Transverse colon (tissue), 4 donors: ENCODE results near the gene R3HDM4. TPM values are rescaled to one million over a fixed set of nuclear protein-coding genes. Genes with fewer than 3 reads are reported as not detected.

Source experiments
- DNase-seq: peaks from one replicate; pipeline ENCODE4 v3.0.0-alpha.2; 2019
- H3K27ac ChIP-seq, 4 donors: fragments of 200-600 bp; sonication (generic); 2 replicates each; pipeline ENCODE4 v1.5.1; 2016 to 2018; ENCODE audit warnings: inconsistent platforms in 4 of 4
- H3K27me3 ChIP-seq: fragments of 200-600 bp; sonication (generic); 2 replicates; pipeline ENCODE4 v1.5.1; 2017; ENCODE audit warnings: inconsistent platforms
- H3K36me3 ChIP-seq, 4 donors: fragments of 200-600 bp; sonication (generic); 2 replicates each; pipeline ENCODE4 v1.5.1; 2017 to 2019; ENCODE audit warnings: inconsistent platforms in 4 of 4
- H3K4me1 ChIP-seq, 4 donors: fragments of 200-600 bp; sonication (generic); 2 replicates each; pipeline ENCODE4 v1.5.1; 2017 to 2020; ENCODE audit warnings: inconsistent platforms in 4 of 4
- H3K4me3 ChIP-seq, 4 donors: fragments of 200-600 bp; sonication (generic); 1 replicate in 1 of 4; 2 replicates in 3 of 4; pipeline versions ENCODE4 v1.5.1 to v1.6.1; 2017 to 2019; ENCODE audit warnings: inconsistent platforms in 4 of 4
- H3K9me3 ChIP-seq, 2 donors: fragments of 200-600 bp; sonication (generic); 2 replicates each; pipeline ENCODE4 v1.5.1; 2017 to 2019; ENCODE audit warnings: inconsistent platforms in 2 of 2
- EP300 ChIP-seq: sonication (generic); formaldehyde crosslinking; IDR thresholded peaks from one replicate; pipeline ENCODE4 v1.6.1; 2017; ENCODE audit warnings: antibody characterized with exemption, low read depth
- POLR2A ChIP-seq: fragments of 450-650 bp; IDR thresholded peaks from one replicate; pipeline ENCODE4 v1.6.1; 2016; ENCODE audit warnings: antibody characterized with exemption, mild to moderate bottlenecking, moderate library complexity
- POLR2AphosphoS5 ChIP-seq, 3 donors: sonication (generic); formaldehyde crosslinking; IDR thresholded peaks; one replicate each; pipeline ENCODE4 v1.6.1; 2016; ENCODE audit warnings: antibody characterized with exemption in 3 of 3
- WGBS, 2 donors: methylation state at CpG; one replicate each; pipeline ENCODE4 v1.1.5; 2018; ENCODE audit warnings: low coverage in 1 of 2; 5-methylcytosine and 5-hydroxymethylcytosine counted together
- in situ Hi-C, 4 donors: fragments of 200-750 bp; cut with MboI; loops; one replicate each; pipeline versions ENCODE4 v1.15.0 to v1.15.1; 2017; ENCODE audit warnings: low sequenced_read_pairs in 3 of 4, low pct_ligation_motif_present in 1 of 4, low pct_unique_long_range_greater_than_20kb in 1 of 4
- intact Hi-C: fragments of 100-400 bp; cut with DNase I; formaldehyde crosslinking; loops from one replicate; pipeline ENCODE4 v1.15.1; 2023; ENCODE audit warnings: low total_unique reads
- total RNA-seq, 4 donors: library from RNA; depleted of rRNA; stranded (reverse); fragments of >200 nt; gene quantifications; one replicate each; pipeline ENCODE4 v1.1.0, GENCODE V29; 2016
- TF ChIP-seq, protein P1 (sequence below), 5 experiments: fragments of 200-600 bp in 3 of 5; fragments of 450-650 bp in 2 of 5; sonication (generic) in 3 of 5; IDR thresholded peaks; 1 replicate in 2 of 5; 2 replicates in 3 of 5; pipeline ENCODE4 v1.5.1; 2016 to 2017; ENCODE audit warnings: antibody characterized with exemption in 5 of 5, inconsistent platforms in 3 of 5, mild to moderate bottlenecking in 2 of 5, moderate library complexity in 1 of 5

R3HDM4 gene
- total RNA-seq, 4 donors from 2014 or later, result 43.8 to 49.4 (median 46.7) TPM

DNA sequence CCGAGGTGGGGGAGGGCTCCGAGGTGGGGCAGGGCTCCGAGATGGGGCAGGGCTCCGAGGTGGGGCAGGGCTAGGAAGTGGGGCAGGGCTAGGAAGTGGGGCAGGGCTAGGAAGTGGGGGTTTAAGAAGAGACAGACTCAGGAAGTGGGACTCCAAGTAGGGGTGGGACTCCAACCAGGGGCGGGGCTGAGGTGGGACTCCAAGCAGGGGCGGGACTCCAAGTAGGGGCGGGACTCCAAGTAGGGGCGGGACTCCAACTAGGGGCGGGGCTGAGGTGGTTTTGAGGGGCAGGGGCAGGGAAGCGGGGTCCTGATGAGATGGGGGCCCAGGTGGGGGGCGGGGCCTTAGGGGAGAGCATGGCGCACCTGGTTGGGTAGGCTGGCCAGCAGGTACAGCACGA lies 39.9 kb downstream of the R3HDM4 start:
- Histone ChIP-seq H3K4me3 (no peak overlapping the region), H3K9me3 (no peaks in the 10 kb centered on the region), H3K36me3 (peaks cover 0 to 9% (median 2%) of the 10 kb centered on the region in 4 donors), H3K27ac (peak overlapping the region in 3 of 4 donors; percentile 28 to 86 (median 37)), H3K27me3 (no peaks in the 10 kb centered on the region), H3K4me1 (peaks cover 12 to 25% (median 18%) of the 10 kb centered on the region in 4 donors)
- intact Hi-C loops, result no loop called here
- WGBS, 2 donors, result 100% methylated on average over 3 of the region's 13 CpGs; no CpG with 5 or more reads in 1 of the 2 donors
- TF ChIP-seq POLR2A (no peak), POLR2AphosphoS5 (IDR thresholded peaks at IDR 0.05) (no peak), EP300 (no peak)
- TF ChIP-seq, protein P1, sequence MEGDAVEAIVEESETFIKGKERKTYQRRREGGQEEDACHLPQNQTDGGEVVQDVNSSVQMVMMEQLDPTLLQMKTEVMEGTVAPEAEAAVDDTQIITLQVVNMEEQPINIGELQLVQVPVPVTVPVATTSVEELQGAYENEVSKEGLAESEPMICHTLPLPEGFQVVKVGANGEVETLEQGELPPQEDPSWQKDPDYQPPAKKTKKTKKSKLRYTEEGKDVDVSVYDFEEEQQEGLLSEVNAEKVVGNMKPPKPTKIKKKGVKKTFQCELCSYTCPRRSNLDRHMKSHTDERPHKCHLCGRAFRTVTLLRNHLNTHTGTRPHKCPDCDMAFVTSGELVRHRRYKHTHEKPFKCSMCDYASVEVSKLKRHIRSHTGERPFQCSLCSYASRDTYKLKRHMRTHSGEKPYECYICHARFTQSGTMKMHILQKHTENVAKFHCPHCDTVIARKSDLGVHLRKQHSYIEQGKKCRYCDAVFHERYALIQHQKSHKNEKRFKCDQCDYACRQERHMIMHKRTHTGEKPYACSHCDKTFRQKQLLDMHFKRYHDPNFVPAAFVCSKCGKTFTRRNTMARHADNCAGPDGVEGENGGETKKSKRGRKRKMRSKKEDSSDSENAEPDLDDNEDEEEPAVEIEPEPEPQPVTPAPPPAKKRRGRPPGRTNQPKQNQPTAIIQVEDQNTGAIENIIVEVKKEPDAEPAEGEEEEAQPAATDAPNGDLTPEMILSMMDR (IDR thresholded peaks at IDR 0.05), result no peak
- DNase-seq, result peak; percentile 65
- in situ Hi-C loops, result loop anchor here in 1 of 4 donors (25.0 kb wide), 1 partner anchor 114 kb away; the partner anchor contains the start of gene WDR18

DNA sequence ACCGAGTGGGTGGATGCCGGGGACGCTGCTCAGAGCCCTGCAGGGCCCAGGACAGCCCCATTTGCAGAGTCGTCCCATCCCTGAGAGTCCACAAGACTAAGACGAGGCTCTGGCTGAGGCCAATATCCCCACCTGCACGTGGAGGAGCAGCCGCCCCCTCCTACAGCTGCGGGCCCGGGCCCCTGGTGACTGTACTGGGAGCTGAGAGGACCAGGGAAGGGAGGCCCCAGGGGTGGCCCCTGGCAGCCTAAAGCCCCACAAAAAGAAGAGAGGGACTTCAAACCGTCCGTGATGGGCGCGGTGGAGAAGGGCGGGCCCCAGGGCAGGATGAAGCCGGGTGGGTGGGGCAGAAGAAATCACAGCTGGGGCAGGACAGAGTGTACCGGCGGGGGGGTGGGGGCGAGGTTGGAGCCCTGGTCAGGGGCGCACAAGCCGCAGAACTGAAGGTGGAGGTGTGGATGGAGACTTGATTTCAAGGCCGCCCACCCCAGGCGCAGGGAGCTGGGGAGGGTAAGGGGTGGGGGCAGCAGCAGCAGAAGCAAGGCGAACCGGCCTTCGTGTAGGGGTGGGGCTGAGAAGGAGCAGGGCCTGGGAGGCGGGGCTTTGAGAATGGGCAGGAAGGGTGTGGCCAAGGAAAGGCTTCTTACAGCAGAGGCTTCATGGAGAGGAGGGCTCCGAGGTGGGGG lies 40.6 kb downstream of the R3HDM4 start:
- in situ Hi-C loops, result loop anchor here in 1 of 4 donors (25.0 kb wide), 1 partner anchor 115 kb away; the partner anchor contains the start of gene WDR18
- Histone ChIP-seq H3K9me3 (no peaks in the 10 kb centered on the region), H3K4me1 (peaks cover 12 to 25% (median 18%) of the 10 kb centered on the region in 4 donors), H3K27me3 (no peaks in the 10 kb centered on the region), H3K36me3 (peaks cover 0 to 14% (median 2%) of the 10 kb centered on the region in 4 donors), H3K27ac (peak overlapping the region; percentile 72 to 86 (median 76)), H3K4me3 (peak overlapping the region in 2 of 4 donors; percentile 13 to 26)
- TF ChIP-seq POLR2AphosphoS5 (IDR thresholded peaks at IDR 0.05), result peak in 1 of 3 donors; percentile 24
- TF ChIP-seq, protein P1 (IDR thresholded peaks at IDR 0.05), result no peak
- 36% methylated on average over 25 of the region's 27 CpGs; no CpG with 5 or more reads in 1 of the 2 donors for WGBS, 2 donors
- DNase-seq, result peak; percentile 92
- intact Hi-C loops, result no loop called here

DNA sequence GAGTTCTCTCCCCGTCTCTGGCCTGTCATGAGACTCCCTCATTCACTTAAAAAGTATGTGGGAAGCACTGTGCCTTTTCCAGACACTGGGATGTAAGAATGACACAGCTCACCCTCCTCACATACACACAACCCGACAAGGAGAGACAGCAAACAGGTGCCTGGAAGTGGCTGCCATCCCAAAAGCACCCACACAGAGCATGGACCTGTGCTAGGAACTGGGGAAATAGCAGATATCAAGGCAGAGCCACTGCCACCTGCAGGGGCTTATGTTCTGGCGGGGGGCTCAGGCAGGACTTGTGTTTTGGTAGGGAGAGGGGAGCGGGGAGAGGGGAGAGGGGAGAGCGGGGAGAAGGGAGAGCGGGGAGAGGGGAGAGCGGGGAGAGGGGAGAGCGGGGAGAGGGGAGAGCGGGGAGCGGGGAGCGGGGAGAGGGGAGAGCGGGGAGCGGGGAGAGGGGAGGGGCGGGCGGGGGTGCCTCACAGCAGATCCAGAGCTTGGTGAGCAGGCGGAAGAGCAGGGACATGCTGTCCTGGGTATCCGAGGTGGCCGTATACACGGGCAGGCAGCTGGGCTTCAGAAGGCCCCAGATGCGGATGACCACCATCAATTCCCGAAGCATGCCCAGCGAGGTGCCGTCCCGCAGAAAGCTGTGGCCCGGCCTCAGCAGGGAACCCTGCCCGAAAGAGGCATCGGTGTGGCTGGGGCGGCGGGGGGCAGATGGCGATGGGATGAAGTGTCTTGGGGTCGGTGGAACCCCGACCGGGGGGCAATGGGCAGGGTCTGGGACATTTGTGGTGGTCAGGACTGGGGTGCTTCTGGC lies 41.4 kb downstream of the R3HDM4 start:
- intact Hi-C loops (no loop called here), in situ Hi-C loops (loop anchor here in 1 of 4 donors (25.0 kb wide), 1 partner anchor 116 kb away; the partner anchor contains the start of gene WDR18)
- TF ChIP-seq, protein P1 (IDR thresholded peaks at IDR 0.05), result no peak
- TF ChIP-seq POLR2AphosphoS5 (IDR thresholded peaks at IDR 0.05) (no peak), EP300 (no peak), POLR2A (no peak)
- H3K36me3 ChIP-seq, result peaks cover 0 to 14% (median 2%) of the 10 kb centered on the region in 4 donors
- H3K4me3 ChIP-seq, result no peak overlapping the region
- H3K4me1 ChIP-seq, result peaks cover 12 to 25% (median 18%) of the 10 kb centered on the region in 4 donors
- whole genome bisulfite sequencing, 2 donors, result 70 to 75% methylated on average over 2 to 23 of the region's 33 CpGs
- no peak for DNase-seq
- H3K27ac ChIP-seq, result peak overlapping the region; percentile 73 to 89 (median 83)
- no peaks in the 10 kb centered on the region for H3K27me3 ChIP-seq
- H3K9me3 ChIP-seq, result no peaks in the 10 kb centered on the region

DNA sequence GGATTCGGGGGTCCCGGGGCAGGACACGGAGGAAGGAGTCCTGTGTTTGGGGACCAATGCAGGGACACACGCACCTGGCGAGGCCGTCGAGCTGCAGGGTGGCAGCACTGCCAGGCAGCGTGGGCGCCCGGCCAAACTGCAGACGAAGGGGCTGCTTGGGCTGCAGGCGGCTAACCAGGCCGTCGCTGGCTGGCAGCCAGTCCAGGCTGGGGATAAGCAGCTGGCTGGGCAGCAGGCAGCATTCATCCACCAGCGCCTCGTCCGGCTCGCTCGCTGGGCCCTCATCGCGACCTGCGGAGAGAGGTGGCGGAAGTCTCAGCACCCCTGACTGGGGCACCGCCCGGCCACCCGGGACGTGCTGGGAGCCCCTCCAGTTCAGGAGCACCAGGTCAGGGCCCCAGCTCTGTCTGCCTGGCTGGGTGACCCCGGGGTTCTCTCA lies 42.0 kb downstream of the R3HDM4 start:
- intact Hi-C loops (no loop called here), in situ Hi-C loops (loop anchor here in 1 of 4 donors (25.0 kb wide), 1 partner anchor 116 kb away; the partner anchor contains the start of gene WDR18)
- WGBS, 2 donors, result 63 to 80% methylated on average over 2 to 27 of the region's 28 CpGs
- H3K27me3 ChIP-seq, result no peaks in the 10 kb centered on the region
- TF ChIP-seq POLR2AphosphoS5 (IDR thresholded peaks at IDR 0.05), result peak in 1 of 3 donors; percentile 7
- TF ChIP-seq, protein P1 (IDR thresholded peaks at IDR 0.05), result no peak
- DNase-seq, result no peak
- H3K4me3 ChIP-seq, result no peak overlapping the region
- peaks cover 12 to 25% (median 18%) of the 10 kb centered on the region in 4 donors for H3K4me1 ChIP-seq
- no peaks in the 10 kb centered on the region for H3K9me3 ChIP-seq
- H3K27ac ChIP-seq, result peak overlapping the region; percentile 34 to 89 (median 64)
- H3K36me3 ChIP-seq, result peaks cover 0 to 11% (median 2%) of the 10 kb centered on the region in 4 donors
